Gastrocnemius medialis (tissue), 4 donors: ENCODE measurements around the gene ALDH2. TPM values are rescaled to one million over a fixed set of nuclear protein-coding genes. Genes with fewer than 3 reads are reported as not detected.
"Not testable (repeated sequence)": the region's sequence is repeated elsewhere in the genome, so short reads cannot be mapped to it uniquely, and the experiment has no call there.

ENCODE experiments used
- ATAC-seq, 2 donors: fragments of 150-250 bp; one replicate each; pipeline ENCODE4 v1.9.1; 2016
- DNase-seq, 2 donors: peaks; one replicate each; pipeline ENCODE4 v3.0.0-alpha.2; 2019
- H3K27ac ChIP-seq, 4 donors: fragments of 200-600 bp; sonication (generic); 1 replicate in 1 of 4; 2 replicates in 3 of 4; pipeline ENCODE4 v1.5.1; 2016 to 2018; ENCODE audit warnings: mild to moderate bottlenecking in 2 of 4, moderate library complexity in 1 of 4
- H3K27me3 ChIP-seq, 3 donors: fragments of 200-600 bp; sonication (generic) in 2 of 3; 1 replicate in 1 of 3; 2 replicates in 2 of 3; pipeline versions ENCODE4 v1.5.1 to v1.6.0; 2016 to 2019; ENCODE audit warnings: mild to moderate bottlenecking in 1 of 3, moderate library complexity in 1 of 3
- H3K36me3 ChIP-seq, 2 donors: fragments of 200-600 bp; sonication (generic) in 1 of 2; one replicate each; pipeline ENCODE4 v1.5.1; 2017 to 2018
- H3K4me1 ChIP-seq, 2 donors: fragments of 200-600 bp; sonication (generic) in 1 of 2; one replicate each; pipeline ENCODE4 v1.5.1; 2016 to 2017; ENCODE audit warnings: mild to moderate bottlenecking in 2 of 2
- H3K4me3 ChIP-seq, 4 donors: fragments of 200-600 bp; sonication (generic) in 3 of 4; 1 replicate in 1 of 4; 2 replicates in 3 of 4; pipeline ENCODE4 v1.5.1; 2016 to 2019; ENCODE audit warnings: mild to moderate bottlenecking in 2 of 4
- H3K9me3 ChIP-seq, 3 donors: fragments of 200-600 bp; sonication (generic) in 2 of 3; 1 replicate in 1 of 3; 2 replicates in 2 of 3; pipeline ENCODE4 v1.5.1; 2016 to 2019
- POLR2A ChIP-seq, 2 donors: fragments of 450-650 bp; IDR thresholded peaks; one replicate each; pipeline ENCODE4 v1.6.1; 2017; ENCODE audit warnings: antibody characterized with exemption in 2 of 2, mild to moderate bottlenecking in 2 of 2, moderate library complexity in 2 of 2
- in situ Hi-C, 4 donors: fragments of 200-750 bp; cut with MboI; loops; one replicate each; pipeline versions ENCODE4 v1.15.0 to v1.8.0; 2017; ENCODE audit warnings: low sequenced_read_pairs in 4 of 4
- intact Hi-C: fragments of 100-400 bp; cut with DNase I; formaldehyde crosslinking; loops from one replicate; pipeline ENCODE4 v1.15.1; 2023; ENCODE audit warnings: low total_unique reads
- total RNA-seq, 4 donors: library from RNA; depleted of rRNA; stranded (reverse); fragments of >200 nt; gene quantifications; one replicate each; pipeline versions ENCODE4 v1.1.0 to v1.2.3, GENCODE V29; 2016
- TF ChIP-seq, protein P1 (sequence below), 5 experiments: fragments of 450-650 bp in 3 of 5; fragments of 200-600 bp in 2 of 5; sonication (generic) in 2 of 5; IDR thresholded peaks in 4 of 5; conservative IDR thresholded peaks in 1 of 5; 1 replicate in 4 of 5; 2 replicates in 1 of 5; pipeline ENCODE4 v1.5.1; 2016 to 2019; ENCODE audit warnings: antibody characterized with exemption in 5 of 5, mild to moderate bottlenecking in 3 of 5, moderate library complexity in 3 of 5

The ALDH2 gene
- total RNA-seq, 4 donors from 2014 or later: 70.9 to 156 (median 89.9) TPM

DNA sequence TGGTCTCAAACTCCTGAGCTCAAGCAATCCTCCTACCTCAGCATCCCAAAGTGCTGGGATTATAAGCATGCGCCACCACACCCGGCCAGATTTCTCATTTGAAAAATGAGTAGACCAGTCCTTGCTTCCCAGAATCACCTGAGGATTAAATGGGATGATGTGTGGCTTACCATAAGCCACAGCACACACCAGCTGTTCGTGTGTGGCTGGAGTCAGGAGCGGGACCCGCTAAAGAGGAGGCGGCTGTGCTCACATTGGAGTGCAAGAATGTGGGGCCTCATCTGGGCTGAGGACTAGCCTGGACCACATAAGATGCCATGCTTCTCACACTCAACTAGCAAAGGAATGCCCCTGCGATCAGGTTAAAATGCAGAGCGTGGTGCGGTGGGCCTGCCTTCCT lies 6.7 kb upstream of the ALDH2 start:
- DNase-seq: no peak
- Histone ChIP-seq H3K36me3 (no peaks in the 10 kb centered on the region), H3K4me1 (peaks cover 19 to 23% of the 10 kb centered on the region in 2 donors), H3K27me3 (no peaks in the 10 kb centered on the region), H3K4me3 (no peak overlapping the region), H3K27ac (no peak overlapping the region), H3K9me3 (no peaks in the 10 kb centered on the region)
- ATAC-seq: no peak
- TF ChIP-seq, protein P1, sequence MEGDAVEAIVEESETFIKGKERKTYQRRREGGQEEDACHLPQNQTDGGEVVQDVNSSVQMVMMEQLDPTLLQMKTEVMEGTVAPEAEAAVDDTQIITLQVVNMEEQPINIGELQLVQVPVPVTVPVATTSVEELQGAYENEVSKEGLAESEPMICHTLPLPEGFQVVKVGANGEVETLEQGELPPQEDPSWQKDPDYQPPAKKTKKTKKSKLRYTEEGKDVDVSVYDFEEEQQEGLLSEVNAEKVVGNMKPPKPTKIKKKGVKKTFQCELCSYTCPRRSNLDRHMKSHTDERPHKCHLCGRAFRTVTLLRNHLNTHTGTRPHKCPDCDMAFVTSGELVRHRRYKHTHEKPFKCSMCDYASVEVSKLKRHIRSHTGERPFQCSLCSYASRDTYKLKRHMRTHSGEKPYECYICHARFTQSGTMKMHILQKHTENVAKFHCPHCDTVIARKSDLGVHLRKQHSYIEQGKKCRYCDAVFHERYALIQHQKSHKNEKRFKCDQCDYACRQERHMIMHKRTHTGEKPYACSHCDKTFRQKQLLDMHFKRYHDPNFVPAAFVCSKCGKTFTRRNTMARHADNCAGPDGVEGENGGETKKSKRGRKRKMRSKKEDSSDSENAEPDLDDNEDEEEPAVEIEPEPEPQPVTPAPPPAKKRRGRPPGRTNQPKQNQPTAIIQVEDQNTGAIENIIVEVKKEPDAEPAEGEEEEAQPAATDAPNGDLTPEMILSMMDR (IDR thresholded peaks at IDR 0.05 in 4 of 5, conservative IDR thresholded peaks at IDR 0.05 in 1 of 5): no peak
- no peak for TF ChIP-seq POLR2A (IDR thresholded peaks at IDR 0.05)
- intact Hi-C loops: no loop called here
- in situ Hi-C loops: loop anchor here in 2 of 4 donors (5.0 kb wide), 2 partner anchors 37 to 52 kb away; no protein-coding TSS in a partner anchor

DNA sequence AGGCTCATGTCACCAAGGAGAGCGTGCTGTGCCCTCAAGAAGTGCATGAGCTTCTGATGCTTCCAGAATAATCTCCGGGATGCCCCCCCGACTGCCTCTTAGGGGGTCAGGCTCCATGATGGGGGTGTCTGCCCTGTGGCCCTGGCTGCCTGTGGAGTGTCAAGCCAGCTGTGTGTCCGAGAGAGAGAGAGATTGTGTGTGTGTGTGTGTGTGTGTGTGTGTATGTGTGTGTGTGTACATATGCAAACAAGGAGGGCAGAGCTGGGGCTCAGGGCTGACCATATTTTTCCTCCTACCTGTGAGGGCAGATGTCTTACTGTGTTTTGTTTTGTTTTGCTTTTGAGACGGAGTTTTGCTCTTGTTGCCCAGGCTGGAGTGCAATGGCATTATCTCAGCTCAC lies 5.6 kb upstream of the ALDH2 start:
- H3K27ac ChIP-seq: no peak overlapping the region
- H3K36me3 ChIP-seq: no peaks in the 10 kb centered on the region
- in situ Hi-C loops: no loop called here
- DNase-seq: no peak
- H3K4me3 ChIP-seq: no peak overlapping the region
- H3K27me3 ChIP-seq: no peaks in the 10 kb centered on the region
- no peak for ATAC-seq
- H3K4me1 ChIP-seq: peaks cover 18 to 23% of the 10 kb centered on the region in 2 donors
- no peak for TF ChIP-seq POLR2A (IDR thresholded peaks at IDR 0.05)
- TF ChIP-seq, protein P1 (IDR thresholded peaks at IDR 0.05 in 4 of 5, conservative IDR thresholded peaks at IDR 0.05 in 1 of 5): no peak
- intact Hi-C loops: no loop called here
- no peaks in the 10 kb centered on the region for H3K9me3 ChIP-seq

GRCh38 chr12:111761706-111762105 lies 5.0 kb upstream of the ALDH2 start:
- DNase-seq (no peak), ATAC-seq (no peak)
- intact Hi-C loops: no loop called here
- no peaks in the 10 kb centered on the region for H3K27me3 ChIP-seq
- H3K4me1 ChIP-seq: peaks cover 20 to 22% of the 10 kb centered on the region in 2 donors
- no peaks in the 10 kb centered on the region for H3K36me3 ChIP-seq
- TF ChIP-seq POLR2A (IDR thresholded peaks at IDR 0.05): no peak
- TF ChIP-seq, protein P1 (IDR thresholded peaks at IDR 0.05 in 4 of 5, conservative IDR thresholded peaks at IDR 0.05 in 1 of 5): no peak
- no peaks in the 10 kb centered on the region for H3K9me3 ChIP-seq
- no peak overlapping the region for H3K27ac ChIP-seq
- H3K4me3 ChIP-seq: no peak overlapping the region
- in situ Hi-C loops: no loop called here

GRCh38 chr12:111763552-111763951 lies 3.2 kb upstream of the ALDH2 start:
- peaks cover 8 to 18% of the 10 kb centered on the region in 2 donors for H3K4me1 ChIP-seq
- in situ Hi-C loops: not testable (repeated sequence)

GRCh38 chr12:111764120-111764821 lies 2.5 kb upstream of the ALDH2 start:
- TF ChIP-seq, protein P1 (IDR thresholded peaks at IDR 0.05 in 4 of 5, conservative IDR thresholded peaks at IDR 0.05 in 1 of 5): no peak
- no peak for TF ChIP-seq POLR2A (IDR thresholded peaks at IDR 0.05)
- H3K4me1 ChIP-seq: peaks cover 6 to 23% of the 10 kb centered on the region in 2 donors
- no peaks in the 10 kb centered on the region for H3K36me3 ChIP-seq
- DNase-seq: no peak
- no peak overlapping the region for H3K4me3 ChIP-seq
- no peaks in the 10 kb centered on the region for H3K9me3 ChIP-seq
- no peaks in the 10 kb centered on the region for H3K27me3 ChIP-seq
- intact Hi-C loops (no loop called here), in situ Hi-C loops (no loop called here)
- H3K27ac ChIP-seq: no peak overlapping the region
- ATAC-seq: no peak

More at GRCh38 chr12:111763552-111763951, 3.2 kb upstream of the ALDH2 start:
- intact Hi-C loops, H3K4me3 ChIP-seq, H3K9me3 ChIP-seq, H3K36me3 ChIP-seq, H3K27me3 ChIP-seq, H3K27ac ChIP-seq, ATAC-seq, DNase-seq: not testable (repeated sequence)
